GM23248 (cell line): ENCODE data around the gene ARL13B. TPM values are rescaled to one million over a fixed set of nuclear protein-coding genes. Genes with fewer than 3 reads are reported as not detected.
A peak's percentile ranks its signal among the peaks of the same experiment; 100 is the strongest.

Source experiments
- DNase-seq: peaks from one replicate; pipeline ENCODE4 v3.0.0-alpha.2; 2015
- H2AFZ ChIP-seq: fragments of 200-600 bp; sonication (generic); 2 replicates; pipeline ENCODE4 v1.6.1; 2016; ENCODE audit warnings: antibody characterized with exemption
- H3F3A ChIP-seq: fragments of 200-600 bp; sonication (generic); 2 replicates; pipeline ENCODE4 v1.6.1; 2016; ENCODE audit warnings: mild to moderate bottlenecking, antibody characterized with exemption, mixed run types; ENCODE audit not compliant: insufficient read depth
- H3K27ac ChIP-seq: fragments of 200-600 bp; sonication (generic); 2 replicates; pipeline ENCODE4 v1.5.1; 2016; ENCODE audit warnings: mild to moderate bottlenecking
- H3K27me3 ChIP-seq: fragments of 200-600 bp; sonication (generic); replicated peaks from 2 replicates; pipeline ENCODE4 v1.6.1; 2016; ENCODE audit warnings: mild to moderate bottlenecking; ENCODE audit not compliant: insufficient read depth
- H3K36me3 ChIP-seq: fragments of 200-600 bp; sonication (generic); 2 replicates; pipeline ENCODE4 v1.6.1; 2016; ENCODE audit warnings: low read depth, mild to moderate bottlenecking
- H3K4me1 ChIP-seq: fragments of 200-600 bp; sonication (generic); 2 replicates; pipeline ENCODE4 v1.6.1; 2016; ENCODE audit warnings: mild to moderate bottlenecking; ENCODE audit not compliant: insufficient read depth
- H3K4me2 ChIP-seq: fragments of 200-600 bp; sonication (generic); one replicate; pipeline ENCODE4 v1.6.1; 2016; ENCODE audit warnings: mild to moderate bottlenecking; ENCODE audit not compliant: unreplicated experiment
- H3K4me3 ChIP-seq: fragments of 200-600 bp; sonication (generic); 2 replicates; pipeline ENCODE4 v1.5.1; 2016; ENCODE audit warnings: mild to moderate bottlenecking
- H3K79me2 ChIP-seq: fragments of 200-600 bp; sonication (generic); 2 replicates; pipeline ENCODE4 v1.6.1; 2016; ENCODE audit warnings: mild to moderate bottlenecking; ENCODE audit not compliant: insufficient read depth
- H3K9ac ChIP-seq: fragments of 200-600 bp; sonication (generic); 2 replicates; pipeline ENCODE4 v1.6.1; 2016; ENCODE audit warnings: mild to moderate bottlenecking
- H3K9me2 ChIP-seq: fragments of 200-600 bp; sonication (generic); 2 replicates; pipeline ENCODE4 v1.6.1; 2016; ENCODE audit warnings: mixed run types, mild to moderate bottlenecking, moderate library complexity; ENCODE audit not compliant: insufficient read depth
- H3K9me3 ChIP-seq: fragments of 200-600 bp; sonication (generic); one replicate; pipeline ENCODE4 v1.6.1; 2017; ENCODE audit warnings: low read depth
- H4K20me1 ChIP-seq: fragments of 200-600 bp; sonication (generic); 2 replicates; pipeline ENCODE4 v1.6.0; 2016; ENCODE audit not compliant: insufficient read depth
- EZH2 ChIP-seq: fragments of 200-600 bp; sonication (generic); IDR thresholded peaks from 2 replicates; pipeline ENCODE4 v1.6.1; 2018; ENCODE audit warnings: antibody characterized with exemption, mild to moderate bottlenecking; ENCODE audit not compliant: insufficient read depth, poor library complexity, severe bottlenecking
- EZH2phosphoT487 ChIP-seq: fragments of 200-600 bp; sonication (generic); IDR thresholded peaks from 2 replicates; pipeline ENCODE4 v1.6.1; 2018; ENCODE audit warnings: antibody characterized with exemption, moderate library complexity, mild to moderate bottlenecking, low read depth; ENCODE audit not compliant: insufficient read depth
- WGBS, 2 experiments: methylation state at CpG; one replicate each; pipeline ENCODE4 v1.1.6; 2015 to 2017; ENCODE audit warnings: low lambda C conversion rate in 2 of 2, low coverage in 1 of 2; ENCODE audit errors: missing lambda C conversion rate in 2 of 2; 5-methylcytosine and 5-hydroxymethylcytosine counted together
- in situ Hi-C: fragments of 300-500 bp; cut with MboI; formaldehyde crosslinking; loops from 2 replicates; pipeline ENCODE4 v1.15.0; 2020
- polyA plus RNA-seq: library from polyadenylated mRNA; unstranded; fragments of >200 nt; fragmentation: Nextera tagmentation; extraction: Ambion mirVana; gene quantifications from 2 replicates; pipeline ENCODE4 v1.2.1, GENCODE V29; 2016
- total RNA-seq: library from RNA; depleted of rRNA; stranded (reverse); fragments of >200 nt; shearing (Covaris generic); gene quantifications from 2 replicates; pipeline ENCODE4 v1.2.3, GENCODE V29; 2014

ARL13B gene
- total and polyA plus RNA-seq, 2 experiments from 2014 or later = 15.0 to 16.9 TPM

- H3K79me2 ChIP-seq = peaks cover 24% of the 10 kb centered on the region
- H3K27ac ChIP-seq = peak within 1 kb of the TSS; percentile 98
- H4K20me1 ChIP-seq = no peaks in the 10 kb centered on the region
- in situ Hi-C loops = no loop called here
- DNase-seq = peak; percentile 99
- no peaks in the 10 kb centered on the region for H3K27me3 ChIP-seq
- peak within 1 kb of the TSS; percentile 98 for H2AFZ ChIP-seq
- H3K9ac ChIP-seq = peak within 1 kb of the TSS; percentile 97
- TF ChIP-seq EZH2 (no peak), EZH2phosphoT487 (no peak)
- 0 to 1% methylated on average over 52 of the region's 52 CpGs for WGBS, 2 experiments
- H3K4me2 ChIP-seq = peak within 1 kb of the TSS; percentile 98
- H3F3A ChIP-seq = peaks cover 17% of the 10 kb centered on the region
- H3K9me3 ChIP-seq = no peaks in the 10 kb centered on the region
- H3K36me3 ChIP-seq = no peaks in the 10 kb centered on the region
- no peaks in the 10 kb centered on the region for H3K9me2 ChIP-seq
- H3K4me1 ChIP-seq = peaks cover 7% of the 10 kb centered on the region
- peak within 1 kb of the TSS; percentile 97 for H3K4me3 ChIP-seq
These were observed 82.8 kb downstream of the ARL13B start, which contains the start of the genes DHFR2 and NSUN3 for GRCh38 chr3:94062513-94063404. Gene DHFR2, minus strand, starts transcription at chr3:94062916. Its CDS starts 1,405 bp downstream, at chr3:94061511. Gene NSUN3, plus strand, starts transcription at chr3:94063061. Its CDS starts 66 bp downstream, at chr3:94063127.

GRCh38 chr3:94063496-94064119 is 83.7 kb downstream of the ARL13B start:
- WGBS, 2 experiments = 45 to 49% methylated on average over 17 of the region's 17 CpGs
- DNase-seq = peak; percentile 43
- H3K4me1 ChIP-seq = peaks cover 7% of the 10 kb centered on the region

GRCh38 chr3:94064243-94064860 is 84.4 kb downstream of the ARL13B start:
- no peaks in the 10 kb centered on the region for H4K20me1 ChIP-seq
- peaks cover 17% of the 10 kb centered on the region for H3F3A ChIP-seq
- H3K4me2 ChIP-seq = peak overlapping the region; percentile 98
- H3K36me3 ChIP-seq = no peaks in the 10 kb centered on the region
- H3K79me2 ChIP-seq = peaks cover 24% of the 10 kb centered on the region
- H3K9ac ChIP-seq = peak overlapping the region; percentile 97
- peak overlapping the region; percentile 98; the same call in 1 of the 2 replicates for H2AFZ ChIP-seq
- DNase-seq = no peak
- peak overlapping the region; percentile 97 for H3K4me3 ChIP-seq
- TF ChIP-seq EZH2phosphoT487 = no peak
- TF ChIP-seq EZH2 = no peak
- peaks cover 7% of the 10 kb centered on the region for H3K4me1 ChIP-seq
- H3K27ac ChIP-seq = peak overlapping the region; percentile 98; the same call in 1 of the 2 replicates
- H3K9me3 ChIP-seq = no peaks in the 10 kb centered on the region
- in situ Hi-C loops = no loop called here
- no peaks in the 10 kb centered on the region for H3K27me3 ChIP-seq
- 74 to 75% methylated on average over 6 of the region's 6 CpGs for WGBS, 2 experiments
- H3K9me2 ChIP-seq = no peaks in the 10 kb centered on the region

More at GRCh38 chr3:94063496-94064119, 83.7 kb downstream of the ARL13B start:
- Histone ChIP-seq H3K27me3 (no peaks in the 10 kb centered on the region), H4K20me1 (no peaks in the 10 kb centered on the region), H3K4me3 (peak overlapping the region; percentile 97), H3K9me3 (no peaks in the 10 kb centered on the region), H3K4me2 (peak overlapping the region; percentile 98), H3F3A (peaks cover 17% of the 10 kb centered on the region), H3K27ac (peak overlapping the region; percentile 98), H3K79me2 (peaks cover 24% of the 10 kb centered on the region), H2AFZ (peak overlapping the region; percentile 98), H3K9ac (peak overlapping the region; percentile 97), H3K9me2 (no peaks in the 10 kb centered on the region), H3K36me3 (no peaks in the 10 kb centered on the region)
- TF ChIP-seq EZH2phosphoT487 = no peak
- no peak for TF ChIP-seq EZH2
- in situ Hi-C loops = no loop called here

GRCh38 chr3:94065122-94065521 is 85.2 kb downstream of the ARL13B start:
- H3K9me3 ChIP-seq = no peaks in the 10 kb centered on the region
- no peaks in the 10 kb centered on the region for H3K9me2 ChIP-seq
- H3K27ac ChIP-seq = no peak overlapping the region
- DNase-seq = no peak
- in situ Hi-C loops = no loop called here
- no peaks in the 10 kb centered on the region for H3K27me3 ChIP-seq
- no peak overlapping the region for H3K4me2 ChIP-seq
- WGBS, 2 experiments = 52 to 53% methylated on average over 1 of the region's 1 CpG
- no peak overlapping the region for H3K4me3 ChIP-seq
- TF ChIP-seq EZH2 = no peak
- H3F3A ChIP-seq = peaks cover 17% of the 10 kb centered on the region
- H4K20me1 ChIP-seq = no peaks in the 10 kb centered on the region
- H2AFZ ChIP-seq = no peak overlapping the region
- H3K4me1 ChIP-seq = peaks cover 7% of the 10 kb centered on the region
- no peaks in the 10 kb centered on the region for H3K36me3 ChIP-seq
- peaks cover 31% of the 10 kb centered on the region for H3K79me2 ChIP-seq
- H3K9ac ChIP-seq = peak overlapping the region; percentile 8; the same call in 1 of the 2 replicates
